Midbrain (tissue), 1 donor: ENCODE data around the gene TBC1D1.
"Not testable (repeated sequence)": the region's sequence is repeated elsewhere in the genome, so short reads cannot be mapped to it uniquely, and the experiment has no call there.

Experiments
- DNase-seq: peaks from one replicate; lab custom pipeline; 2025; lab: John Stamatoyannopoulos, UW

Gene TBC1D1

GRCh38 chr4:37966044-37966443, 75.2 kb downstream of the TBC1D1 start:
- no peak for DNase-seq

- DNase-seq: no peak
Measured at GRCh38 chr4:37967736-37968135, 76.9 kb downstream of the TBC1D1 start.

GRCh38 chr4:37968747-37969146, 77.9 kb downstream of the TBC1D1 start:
- no peak for DNase-seq

- no peak for DNase-seq
Measured at GRCh38 chr4:37970702-37971101, 79.8 kb downstream of the TBC1D1 start.

GRCh38 chr4:37971202-37971601, 80.3 kb downstream of the TBC1D1 start:
- no peak for DNase-seq

- DNase-seq: no peak
Measured at GRCh38 chr4:37973441-37973840, 82.6 kb downstream of the TBC1D1 start.

GRCh38 chr4:37975321-37975822, 84.5 kb downstream of the TBC1D1 start:
- not testable (repeated sequence) for DNase-seq

GRCh38 chr4:37976507-37976906, 85.6 kb downstream of the TBC1D1 start:
- no peak for DNase-seq

GRCh38 chr4:37976991-37977470, 86.1 kb downstream of the TBC1D1 start:
- peak; percentile 34 for DNase-seq

- DNase-seq: peak; percentile 63
Measured at GRCh38 chr4:37977471-37978247, 86.8 kb downstream of the TBC1D1 start.

- no peak for DNase-seq
Measured at GRCh38 chr4:37978248-37978924, 87.5 kb downstream of the TBC1D1 start.

GRCh38 chr4:37980246-37980645, 89.4 kb downstream of the TBC1D1 start:
- no peak for DNase-seq

- DNase-seq: no peak
Measured at GRCh38 chr4:37981425-37981824, 90.5 kb downstream of the TBC1D1 start.

GRCh38 chr4:37981844-37982720, 91.2 kb downstream of the TBC1D1 start:
- no peak for DNase-seq

- no peak for DNase-seq
Measured at GRCh38 chr4:37982736-37983135, 91.9 kb downstream of the TBC1D1 start.

GRCh38 chr4:37983951-37984350, 93.1 kb downstream of the TBC1D1 start:
- no peak for DNase-seq

- no peak for DNase-seq
Measured at GRCh38 chr4:37985730-37986275, 94.9 kb downstream of the TBC1D1 start.

GRCh38 chr4:37988670-37989069, 97.8 kb downstream of the TBC1D1 start:
- DNase-seq: no peak

- no peak for DNase-seq
Measured at GRCh38 chr4:37989398-37990260, 98.7 kb downstream of the TBC1D1 start.

- no peak for DNase-seq
Measured at GRCh38 chr4:37990731-37991245, 99.9 kb downstream of the TBC1D1 start.
